T-helper 2 cell treated with Interferon-gamma antibody and Interleukin-4, amounts not matched to agents 100 ng/mL and 5 ng/mL, for 36 hours (primary cell): Measurements from ENCODE around the gene GLI1. TPM values are rescaled to one million over a fixed set of nuclear protein-coding genes. Genes with fewer than 3 reads are reported as not detected.

Experiments used
- intact Hi-C: fragments of 100-400 bp; cut with micrococcal nuclease; formaldehyde crosslinking; loops from one replicate; pipeline ENCODE4 v1.15.1; 2023
- total RNA-seq: library from RNA; stranded (reverse); gene quantifications from 2 replicates; pipeline ENCODE4 v1.2.3, GENCODE V29; 2022

GLI1 gene
- total RNA-seq, 1 donor from 2014 or later: 2.2 TPM

DNA sequence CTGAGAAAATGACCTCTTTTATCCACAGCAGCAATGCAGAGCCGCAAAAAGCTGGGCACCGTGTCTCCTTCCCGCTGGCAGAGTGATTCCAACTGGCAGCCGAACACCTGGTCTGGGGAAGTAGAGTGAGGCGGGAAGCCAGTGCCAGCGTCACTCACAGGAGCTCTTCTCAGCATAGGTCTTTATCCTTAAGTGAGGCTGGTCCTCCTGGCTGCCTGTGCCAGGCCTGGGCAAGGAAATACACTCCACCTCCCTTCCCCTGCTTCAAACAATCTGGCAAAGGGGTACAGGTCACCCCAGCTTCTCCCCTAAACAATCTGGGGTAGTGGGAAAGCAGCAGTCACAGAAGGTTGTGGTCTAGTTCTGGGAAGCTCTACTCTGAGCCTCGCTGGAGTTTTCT is 15.3 kb downstream of the GLI1 start:
- intact Hi-C loops: loop anchor here (5.0 kb wide), 3 partner anchors 147 to 363 kb away; partner anchors contain the start of genes CDK4 and STAT6

DNA sequence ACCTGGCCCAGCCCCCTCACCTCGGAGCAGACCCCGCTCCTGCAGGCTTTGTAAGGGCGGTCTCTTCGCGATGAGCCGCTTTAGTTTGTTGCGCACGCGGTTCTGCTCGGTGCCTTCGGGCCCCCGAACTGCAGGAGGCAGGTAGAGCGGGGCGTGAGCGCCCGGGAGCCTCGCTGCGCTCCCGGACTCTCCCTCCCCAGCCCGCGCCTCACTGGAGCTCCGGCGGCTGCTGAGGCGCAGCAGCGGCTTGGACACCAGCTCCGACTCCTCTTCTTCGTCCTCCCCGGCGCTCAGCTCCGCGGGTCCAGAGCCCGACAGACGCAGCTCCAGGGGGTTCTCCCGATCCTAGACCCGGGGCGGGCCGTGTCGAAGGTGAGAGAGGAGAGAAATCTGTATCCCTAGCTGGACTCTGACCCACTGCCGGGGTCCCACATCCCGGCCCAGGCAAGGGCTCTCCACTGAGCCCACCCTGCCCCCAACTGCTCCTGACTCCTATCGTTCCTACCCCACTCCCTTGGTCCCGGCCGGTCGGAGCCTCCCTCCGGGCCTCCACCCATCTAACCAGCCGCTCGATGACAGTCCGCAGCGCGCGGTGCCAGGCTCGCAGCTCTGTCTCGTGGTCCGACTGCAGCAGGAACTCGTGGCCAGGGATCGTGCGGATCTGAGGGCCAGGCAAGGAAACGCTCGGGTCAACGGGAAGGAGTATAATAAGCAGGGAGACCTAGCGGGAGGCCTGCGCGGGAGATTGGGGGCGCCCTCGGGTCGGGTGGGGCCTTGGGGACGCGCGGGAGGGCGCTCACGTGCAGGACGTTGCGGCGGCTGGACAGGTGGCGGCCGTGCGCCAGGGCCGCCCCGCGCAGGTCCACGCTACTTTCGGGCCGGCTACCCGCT is 15.9 kb downstream of the GLI1 start:
- intact Hi-C loops: loop anchor here (5.0 kb wide), 3 partner anchors 147 to 363 kb away; partner anchors contain the start of genes CDK4 and STAT6

DNA sequence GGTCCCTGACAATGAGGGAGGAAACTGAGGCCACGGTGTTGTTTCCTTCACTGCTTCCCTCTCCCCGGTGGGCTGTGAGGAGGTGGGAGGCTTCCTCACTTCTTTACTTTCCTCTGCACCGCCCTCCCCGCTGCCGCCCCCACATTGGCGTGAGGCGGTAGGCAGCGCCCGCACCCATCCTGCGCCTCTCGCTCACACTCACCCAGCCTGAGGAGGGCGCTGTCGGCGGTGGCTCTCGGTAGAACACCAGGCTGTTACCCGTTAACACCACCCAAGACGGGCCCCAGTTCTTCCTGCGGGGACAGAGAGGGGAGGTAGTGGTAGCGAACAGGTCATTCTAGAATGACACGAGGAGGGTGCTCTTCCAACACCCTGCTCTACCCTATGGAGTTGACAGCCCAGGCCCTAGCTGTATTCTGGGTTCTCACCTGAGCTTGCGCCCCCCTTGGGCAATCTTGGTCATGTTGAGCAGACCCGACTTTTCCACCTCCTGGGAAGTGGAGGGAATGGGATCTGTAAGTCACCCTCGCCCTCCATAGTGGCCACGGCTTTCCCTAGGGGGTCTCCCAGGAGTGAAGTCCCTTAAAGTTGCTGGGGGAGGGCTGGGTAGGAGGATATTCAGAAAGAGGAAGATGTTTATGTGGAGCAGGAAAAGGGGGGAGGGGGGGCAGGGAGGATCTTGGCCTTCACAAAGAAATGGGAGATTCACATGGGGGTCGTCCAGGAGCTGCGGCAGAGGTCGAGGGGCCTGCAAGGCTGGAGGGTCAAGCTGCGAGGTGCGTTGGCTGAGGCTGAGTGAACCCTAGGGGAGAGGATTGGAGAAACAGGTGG is 16.8 kb downstream of the GLI1 start:
- intact Hi-C loops: loop anchor here (5.0 kb wide), 3 partner anchors 146 to 364 kb away; partner anchors contain the start of genes CDK4 and STAT6

DNA sequence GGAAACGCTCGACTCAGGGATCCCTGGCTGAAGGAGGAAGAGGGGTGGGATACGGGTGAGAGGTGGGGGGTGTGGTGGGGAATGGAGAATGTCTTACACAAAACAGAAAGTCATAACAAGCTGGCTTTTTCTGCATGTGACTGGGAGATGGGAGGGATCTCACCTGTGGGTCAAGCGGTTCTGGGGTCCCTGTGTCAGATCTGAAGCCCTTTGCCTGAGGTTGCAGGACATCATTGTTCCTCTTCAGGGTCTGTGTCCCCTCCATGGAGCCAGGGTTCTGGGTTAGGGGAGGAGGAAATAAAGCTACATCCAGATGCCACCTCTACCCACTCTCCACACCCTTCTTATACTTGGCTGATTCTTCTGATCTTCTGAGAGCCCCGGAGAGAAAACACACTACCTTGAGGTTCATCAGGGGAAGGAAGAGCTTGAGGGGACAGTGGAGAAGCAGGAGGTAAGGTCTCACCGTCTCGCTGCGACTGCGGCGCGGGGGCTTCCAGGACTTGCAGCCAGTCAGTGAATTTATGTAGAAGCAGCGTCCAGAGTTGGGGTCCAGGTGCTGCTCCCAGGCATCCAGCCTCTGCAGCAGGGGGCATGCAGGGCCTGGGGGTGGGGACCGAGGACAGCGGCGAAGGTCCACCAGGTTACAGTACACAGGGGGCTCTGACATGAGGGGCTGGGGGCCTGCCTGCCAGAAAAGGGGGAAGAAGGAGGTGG is 17.6 kb downstream of the GLI1 start:
- intact Hi-C loops: loop anchor here (1.0 to 5.0 kb wide), 5 partner anchors 15 to 365 kb away; partner anchors contain the start of genes CDK4, R3HDM2 and STAT6

DNA sequence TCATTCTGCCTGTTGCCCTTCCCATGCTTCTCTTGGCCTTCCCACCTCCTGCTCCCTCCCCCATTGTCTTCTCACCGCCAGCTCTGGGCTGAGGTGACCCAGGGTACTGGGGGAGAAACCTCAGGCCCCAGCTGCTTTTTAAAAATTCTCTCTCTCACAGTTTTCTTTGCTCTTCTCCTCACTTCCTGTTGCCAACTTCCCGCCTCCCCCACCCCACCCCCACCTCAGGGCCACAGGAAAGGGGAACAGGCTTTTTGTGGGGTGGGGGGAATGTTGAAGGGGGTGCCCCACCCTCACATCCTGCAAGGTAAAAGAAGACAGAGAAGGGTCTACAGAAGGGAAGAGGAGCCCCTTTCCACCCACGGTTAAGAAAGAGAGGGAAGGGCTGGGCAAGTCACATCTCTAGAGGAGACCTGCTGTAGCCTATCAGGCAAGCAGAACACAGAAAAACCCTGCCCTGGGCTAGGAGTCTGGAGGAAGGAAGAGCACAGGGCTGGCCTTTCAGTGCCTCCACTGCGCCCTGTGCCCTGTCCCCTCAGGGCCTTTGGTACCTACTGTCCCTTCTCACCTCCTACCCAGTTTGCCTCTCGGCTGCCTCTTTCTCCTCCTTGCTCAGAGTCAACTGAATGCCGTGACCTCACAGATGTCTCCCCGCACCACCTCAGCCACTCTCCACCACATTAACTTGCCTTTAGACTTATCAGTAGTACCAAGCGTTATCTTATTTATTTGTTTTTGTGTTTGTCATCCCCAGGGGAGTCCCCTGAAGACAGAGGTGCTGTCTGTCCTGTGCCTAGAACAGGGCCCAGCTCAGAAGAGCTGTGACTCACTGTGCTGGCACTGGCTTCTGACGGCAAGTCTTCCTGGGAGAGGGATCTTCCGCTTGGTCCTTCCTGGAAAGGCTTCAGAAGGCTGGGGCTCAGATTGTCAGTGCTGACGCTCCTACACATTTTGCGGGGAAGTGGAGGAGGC is 18.4 kb downstream of the GLI1 start:
- intact Hi-C loops: loop anchor here (1.0 to 5.0 kb wide), 6 partner anchors 9 to 366 kb away; partner anchors contain the start of genes CDK4, R3HDM2 and STAT6

DNA sequence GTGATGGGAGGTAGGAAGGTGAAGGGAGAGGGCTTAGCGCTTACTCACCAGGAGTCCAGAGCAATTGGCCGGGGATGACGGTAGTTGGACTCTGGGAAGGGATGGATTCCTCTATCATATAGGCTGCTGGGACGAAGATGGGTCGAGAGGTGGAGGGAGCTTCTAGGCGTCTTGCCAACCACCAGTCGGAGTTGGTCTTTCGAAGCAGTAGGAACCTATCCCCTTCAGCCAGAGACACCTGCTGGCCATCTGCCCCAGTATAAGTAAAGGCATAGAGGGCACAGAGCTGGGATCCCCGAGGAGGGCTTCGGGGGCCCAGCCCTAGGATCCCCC is 19.4 kb downstream of the GLI1 start:
- intact Hi-C loops: loop anchor here (1.0 to 5.0 kb wide), 4 partner anchors 41 to 367 kb away; partner anchors contain the start of genes CDK4, DDIT3 and STAT6

DNA sequence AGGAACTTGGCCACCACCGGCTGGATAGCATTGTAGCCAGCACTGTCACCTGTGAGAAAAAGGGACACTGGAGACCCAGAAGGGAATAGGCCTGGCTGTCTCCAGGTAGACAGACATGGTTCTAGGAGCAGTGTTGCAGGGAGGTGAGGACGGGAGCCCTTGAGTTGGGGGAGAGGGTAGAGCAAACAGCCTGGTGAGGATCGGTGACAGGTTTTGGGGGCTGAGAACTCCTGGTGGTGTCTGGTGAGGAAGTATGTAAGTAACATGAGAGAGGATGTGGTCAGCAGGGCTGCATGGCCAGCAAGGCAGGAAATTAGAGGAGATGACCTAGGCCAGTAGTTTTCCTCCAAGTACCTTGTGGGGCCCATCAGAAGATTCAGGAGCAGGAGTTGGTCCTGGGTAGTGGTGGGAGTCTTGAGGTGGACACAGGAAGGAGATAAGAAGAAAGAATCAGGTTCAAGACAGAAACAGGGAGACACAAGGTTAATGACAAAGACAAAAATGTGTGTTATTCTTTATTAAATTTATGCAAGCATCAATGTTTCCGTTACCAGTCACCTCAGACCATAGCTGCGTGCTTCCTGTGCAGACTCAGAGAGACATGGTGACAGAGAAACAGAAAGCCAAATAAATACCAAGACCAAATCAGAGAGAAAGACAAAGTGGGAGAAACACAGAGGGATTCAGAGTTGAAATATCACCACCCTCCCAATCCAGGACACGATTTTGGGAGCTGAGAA is 20.0 kb downstream of the GLI1 start, which contains the start of gene ARHGAP9:
TSS of gene ARHGAP9 (minus strand) at position 491 of the 740 bp plus-strand sequence. CDS start at position 31, 460 bp downstream.
- intact Hi-C loops: loop anchor here (1.0 to 5.0 kb wide), 4 partner anchors 41 to 367 kb away; partner anchors contain the start of genes CDK4, DDIT3 and STAT6

DNA sequence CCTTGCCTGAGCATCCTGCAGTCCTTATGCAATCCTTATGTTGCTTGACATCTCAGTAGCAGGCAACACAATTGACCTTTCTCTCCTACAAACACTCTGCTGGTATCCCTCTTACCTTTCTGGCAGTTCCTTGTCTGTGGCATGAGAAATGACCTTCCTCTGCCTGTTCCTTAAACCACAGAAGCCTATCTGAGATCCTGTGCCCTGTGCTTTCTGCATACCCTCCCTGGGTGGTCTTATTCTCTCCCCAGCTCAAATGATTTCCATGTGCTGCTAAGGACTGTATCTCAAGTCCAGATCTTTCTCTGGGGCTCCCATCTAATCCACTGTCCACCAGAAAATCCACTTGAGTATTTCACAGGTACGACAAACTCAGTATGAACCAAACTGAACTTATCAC is 22.1 kb downstream of the GLI1 start:
- intact Hi-C loops: no loop called here

DNA sequence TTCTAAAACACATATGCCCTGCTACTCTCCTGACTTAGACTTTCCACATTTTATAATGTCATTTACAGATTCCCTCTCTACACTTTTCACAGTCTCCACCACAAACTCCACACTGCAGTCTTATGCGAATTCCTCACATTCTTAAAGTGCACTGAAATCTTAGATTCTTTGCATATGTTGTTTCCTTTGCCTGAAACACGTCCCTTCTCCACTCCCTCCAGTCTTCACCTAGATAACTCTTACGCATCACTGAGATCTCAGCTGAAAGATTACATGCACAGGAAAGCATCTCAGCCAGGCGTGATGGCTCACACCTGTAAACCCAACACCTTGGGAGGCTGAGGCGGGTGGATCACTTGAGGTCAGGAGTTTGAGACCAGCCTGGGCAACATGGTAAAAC is 23.9 kb downstream of the GLI1 start:
- intact Hi-C loops: no loop called here

DNA sequence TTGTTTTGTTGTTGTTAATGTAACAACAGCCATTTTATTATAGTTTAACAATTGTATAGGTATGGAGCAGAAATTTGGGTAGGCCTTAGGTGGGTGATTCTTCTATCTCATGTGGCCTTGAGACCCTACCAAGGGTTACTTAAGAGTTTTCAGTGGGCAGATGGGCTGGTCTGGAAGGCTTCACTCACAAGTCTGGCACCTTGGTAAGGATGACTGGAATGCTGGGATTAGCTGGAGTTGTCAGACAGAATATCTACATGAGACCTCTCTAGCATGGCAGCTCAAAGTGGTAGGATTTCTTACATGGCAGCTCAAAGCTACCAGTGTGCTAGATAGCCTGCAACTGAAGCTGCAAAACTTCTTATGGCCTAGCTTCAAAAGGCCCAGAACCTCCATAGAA is 26.1 kb downstream of the GLI1 start:
- intact Hi-C loops: loop anchor here (2.0 kb wide), 1 partner anchor 61 kb away; the partner anchor contains the start of gene DCTN2

DNA sequence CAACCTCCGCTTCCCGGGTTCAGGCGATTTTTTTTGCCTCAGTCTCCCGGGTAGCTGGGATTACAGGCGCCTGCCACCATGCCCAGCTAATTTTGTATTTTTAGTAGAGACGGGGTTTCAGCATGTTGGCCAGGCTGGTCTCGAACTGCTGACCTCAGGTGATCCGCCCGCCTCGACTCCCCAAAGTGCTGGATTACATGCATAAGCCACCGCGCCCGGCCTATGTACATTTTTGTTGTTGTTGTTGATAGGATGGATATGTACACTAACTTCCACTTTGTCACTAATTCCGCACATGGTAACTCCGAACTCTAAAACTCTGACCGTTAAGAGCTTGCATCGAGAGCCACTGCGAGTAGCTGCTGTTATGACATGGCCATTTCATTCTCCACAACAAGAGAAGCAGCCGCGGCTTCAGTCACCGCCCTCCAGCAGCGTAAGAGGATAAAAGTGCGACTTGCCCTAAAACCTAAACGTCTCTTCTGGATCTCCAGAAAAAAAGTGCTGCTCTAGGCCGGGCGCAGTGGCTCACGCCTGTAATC is 27.5 kb downstream of the GLI1 start:
- intact Hi-C loops: loop anchor here (1.0 to 2.0 kb wide), 4 partner anchors 9 to 60 kb away; partner anchors contain the start of genes DCTN2 and DDIT3

DNA sequence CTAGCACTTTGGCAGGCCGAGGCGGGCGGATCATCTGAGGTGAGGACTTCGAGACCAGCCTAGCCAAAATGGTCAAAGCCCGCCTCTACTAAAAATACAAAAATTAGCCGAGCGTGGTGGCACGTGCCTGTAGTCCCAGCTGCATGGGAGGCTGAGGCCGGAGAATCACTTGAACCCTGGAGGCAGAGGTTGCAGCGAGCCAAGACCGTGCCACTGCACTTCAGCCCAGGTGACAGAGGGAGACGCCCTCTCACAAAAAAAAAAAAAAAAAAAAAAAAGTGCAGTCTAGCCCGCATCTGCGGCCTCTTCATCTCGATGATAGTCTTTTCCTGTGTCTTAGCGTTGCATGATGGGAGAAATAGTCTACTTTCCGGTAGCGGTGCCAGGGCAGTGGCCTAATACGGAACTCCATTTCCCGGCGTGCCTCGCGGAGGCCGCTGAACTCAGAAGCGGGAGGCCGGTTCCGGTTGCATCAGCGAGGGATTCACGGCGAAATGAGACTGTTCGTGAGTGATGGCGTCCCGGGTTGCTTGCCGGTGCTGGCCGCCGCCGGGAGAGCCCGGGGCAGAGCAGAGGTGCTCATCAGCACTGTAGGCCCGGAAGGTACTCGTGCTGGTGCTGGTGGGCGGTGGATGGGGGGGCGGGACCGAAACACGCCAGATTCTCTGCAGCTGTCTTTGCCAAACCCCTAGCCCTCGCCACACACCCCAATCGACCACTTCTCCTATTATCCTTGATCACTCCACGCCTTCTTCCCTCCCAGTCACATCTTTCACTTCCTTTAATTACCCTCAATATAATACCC is 28.2 kb downstream of the GLI1 start, which contains the start of gene MARS1:
TSS of gene MARS1 (plus strand) at position 472 of the 805 bp plus-strand sequence. CDS start at position 495, 23 bp downstream.
- intact Hi-C loops: loop anchor here (1.0 to 2.0 kb wide), 4 partner anchors 9 to 59 kb away; partner anchors contain the start of genes DCTN2 and DDIT3

DNA sequence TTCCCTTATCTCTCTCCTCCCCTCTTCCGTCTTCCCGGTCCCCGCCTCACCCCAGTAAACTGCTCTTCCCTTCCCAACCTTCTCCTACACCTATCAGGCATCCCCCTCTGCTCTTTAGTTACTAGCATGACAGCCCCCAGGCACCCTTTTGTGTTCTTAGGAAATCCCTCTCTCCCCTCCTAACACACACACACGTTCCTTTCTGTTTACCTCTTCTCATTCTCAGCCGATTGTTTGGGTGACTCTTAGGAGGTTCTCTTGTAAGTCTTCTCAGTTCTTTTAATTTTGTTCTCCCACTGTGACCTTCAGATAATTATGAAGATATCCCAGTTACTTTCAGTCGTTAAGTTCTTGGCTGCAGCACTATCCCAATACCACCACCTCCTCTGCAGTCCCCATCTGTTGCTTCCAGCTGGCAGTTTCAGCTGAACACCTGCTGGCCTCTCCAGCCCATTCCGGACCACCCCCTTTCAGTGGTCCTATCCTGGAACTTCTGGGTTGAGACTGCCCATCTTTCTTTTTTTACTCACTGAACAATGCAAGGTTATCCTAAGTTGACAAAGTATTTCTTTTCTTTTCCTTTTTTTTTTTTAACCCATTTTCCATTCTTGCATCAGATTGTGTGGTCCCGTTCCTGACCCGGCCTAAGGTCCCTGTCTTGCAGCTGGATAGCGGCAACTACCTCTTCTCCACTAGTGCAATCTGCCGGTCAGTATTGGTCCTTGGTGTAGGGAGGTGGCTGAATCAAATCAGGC is 29.0 kb downstream of the GLI1 start:
- intact Hi-C loops: no loop called here

DNA sequence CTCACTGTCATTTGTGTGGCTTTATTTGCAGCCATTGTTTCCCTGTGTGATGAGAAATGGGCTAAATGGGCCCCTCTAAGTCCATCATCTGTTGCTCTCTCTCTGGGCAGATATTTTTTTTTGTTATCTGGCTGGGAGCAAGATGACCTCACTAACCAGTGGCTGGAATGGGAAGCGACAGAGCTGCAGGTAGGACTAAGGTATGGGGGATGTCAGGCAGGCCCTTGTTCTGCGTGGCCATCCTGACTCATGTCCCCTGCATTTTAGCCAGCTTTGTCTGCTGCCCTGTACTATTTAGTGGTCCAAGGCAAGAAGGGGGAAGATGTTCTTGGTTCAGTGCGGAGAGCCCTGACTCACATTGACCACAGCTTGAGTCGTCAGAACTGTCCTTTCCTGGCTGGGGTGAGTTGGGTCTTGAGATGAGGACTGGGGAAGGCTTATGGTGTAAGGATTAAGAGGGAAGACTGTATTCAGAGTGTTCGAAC is 29.6 kb downstream of the GLI1 start:
- intact Hi-C loops: no loop called here

DNA sequence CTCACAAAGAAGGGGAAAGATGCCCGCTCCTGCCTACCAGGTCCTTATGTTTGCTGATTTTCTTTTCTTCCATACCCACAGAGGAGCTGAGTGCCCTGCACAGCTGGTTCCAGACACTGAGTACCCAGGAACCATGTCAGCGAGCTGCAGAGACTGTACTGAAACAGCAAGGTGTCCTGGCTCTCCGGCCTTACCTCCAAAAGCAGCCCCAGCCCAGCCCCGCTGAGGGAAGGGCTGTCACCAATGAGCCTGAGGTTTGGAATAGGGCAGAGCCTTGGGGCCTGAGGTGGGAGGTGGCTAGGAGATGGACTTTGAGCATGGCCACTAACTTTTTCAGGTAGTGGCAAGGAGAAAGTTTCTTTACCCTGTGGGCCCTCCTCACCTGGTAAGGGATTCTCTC is 30.5 kb downstream of the GLI1 start:
- intact Hi-C loops: no loop called here
